K562 (cell line): ENCODE results near the gene NRROS.

Experiments
- REST ChIP-seq, 2 experiments: fragments of 450-650 bp; formaldehyde crosslinking in 1 of 2; IDR thresholded peaks; 2 replicates each; pipeline versions ENCODE4 v1.4.0 to v1.6.1; 2014 to 2020; ENCODE audit warnings: mild to moderate bottlenecking in 2 of 2, borderline replicate concordance in 1 of 2, low read depth in 1 of 2
- ZNF586 ChIP-seq: fragments of 450-650 bp; formaldehyde crosslinking; conservative IDR thresholded peaks from 2 replicates; pipeline ENCODE4 v1.4.0; 2020; ENCODE audit warnings: mild to moderate bottlenecking, moderate library complexity

GRCh38 chr3:196650740-196651311 is 11.3 kb downstream of the NRROS start:
- no peak for TF ChIP-seq ZNF586 (CRISPR knock-in tag)
- peak; percentile 6; the same call in 1 of the 2 replicates for TF ChIP-seq REST (IDR thresholded peaks at IDR 0.05; ENCODE audit: borderline replicate concordance)
- TF ChIP-seq REST (CRISPR knock-in tag; IDR thresholded peaks at IDR 0.05; ENCODE audit: low read depth), result no peak
